HCT116 (cell line): ENCODE results near the gene ZBTB39. TPM values are rescaled to one million over a fixed set of nuclear protein-coding genes. Genes with fewer than 3 reads are reported as not detected.
"Not testable (repeated sequence)": the region's sequence is repeated elsewhere in the genome, so short reads cannot be mapped to it uniquely, and the experiment has no call there.

Experiments
- ATAC-seq: fragments of 200-7000 bp; cut with Tn5 transposase; 2 replicates; pipeline ENCODE4 v1.9.1; 2020; ENCODE audit warnings: mild to moderate bottlenecking, moderate library complexity
- BruUV-seq: library from RNA; stranded (reverse); fragments of 400-500 nt; replicated peaks from 2 replicates; lab custom pipeline; 2021; lab: Mats Ljungman, UMichigan
- CTCF ChIA-PET: fragments of 300-600 bp; sonication (Branson Sonifier 250); formaldehyde crosslinking; loops from one replicate; lab custom pipeline; 2021; ENCODE audit warnings: antibody characterized with exemption; lab: Charles Lee
- POLR2A ChIA-PET: fragments of 300-600, 350-600 bp; sonication (Branson Sonifier 250); formaldehyde crosslinking; loops from one replicate; lab custom pipeline; 2021; ENCODE audit warnings: antibody characterized with exemption; lab: Charles Lee
- RAD21 ChIA-PET, 2 experiments: fragments of 300-600 bp; sonication (Branson Sonifier 250); formaldehyde crosslinking; loops; one replicate each; lab custom pipeline; 2023; ENCODE audit warnings: low total read pairs in 2 of 2; ENCODE audit not compliant: uncharacterized antibody in 2 of 2, unreplicated experiment in 2 of 2, low non-redundant PET in 1 of 2; lab: Charles Lee
- DNase-seq: peaks from one replicate; pipeline ENCODE4 v3.0.0-alpha.2; 2010; ENCODE audit warnings: low read depth, low spot score
- H2AFZ ChIP-seq: fragments of 200-600 bp; shearing (Covaris generic), sonication (generic); 2 replicates; pipeline ENCODE4 v1.6.1; 2017; ENCODE audit warnings: low read depth, mixed run types, mixed read lengths, antibody characterized with exemption, low read length; ENCODE audit not compliant: poor library complexity, severe bottlenecking
- H3K27ac ChIP-seq: 2 replicates; pipeline ENCODE4 v1.5.1; 2012; ENCODE audit warnings: low read depth, low read length
- H3K27me3 ChIP-seq: fragments of 200-600 bp; sonication (generic); 2 replicates; pipeline ENCODE4 v1.6.1; 2016; ENCODE audit warnings: mixed run types, low read length, mixed read lengths; ENCODE audit not compliant: insufficient read depth
- H3K36me3 ChIP-seq, 2 experiments: fragments of 200-500 bp in 1 of 2; fragments of 200-600 bp in 1 of 2; sonication (Bioruptor generic) in 1 of 2; sonication (generic) in 1 of 2; 2 replicates each; pipeline versions ENCODE4 v1.5.1 to v1.6.1; 2014 to 2016; ENCODE audit warnings: low read length in 2 of 2, inconsistent platforms in 1 of 2, mixed read lengths in 1 of 2, mixed run types in 1 of 2; ENCODE audit not compliant: insufficient read depth in 2 of 2, control insufficient read depth in 1 of 2
- H3K4me1 ChIP-seq, 2 experiments: fragments of 200-600 bp in 1 of 2; sonication (generic) in 1 of 2; 2 replicates each; pipeline versions ENCODE4 v1.5.1 to v1.6.1; 2012 to 2017; ENCODE audit warnings: low read length in 2 of 2, inconsistent platforms in 1 of 2, mild to moderate bottlenecking in 1 of 2, mixed read lengths in 1 of 2, mixed run types in 1 of 2, moderate library complexity in 1 of 2; ENCODE audit not compliant: insufficient read depth in 2 of 2, control insufficient read depth in 1 of 2
- H3K4me2 ChIP-seq: fragments of 200-600 bp; sonication (generic); 2 replicates; pipeline ENCODE4 v1.6.1; 2017; ENCODE audit warnings: mixed run types, low read length, mixed read lengths
- H3K4me3 ChIP-seq, 2 experiments: fragments of 200-600 bp in 1 of 2; sonication (generic) in 1 of 2; replicated peaks in 1 of 2; 2 replicates each; pipeline ENCODE4 v1.5.1; 2011 to 2016; ENCODE audit warnings: low read length in 2 of 2, control low read depth in 1 of 2, low read depth in 1 of 2, mild to moderate bottlenecking in 1 of 2, mixed read lengths in 1 of 2, mixed run types in 1 of 2
- H3K79me2 ChIP-seq: fragments of 200-600 bp; sonication (generic); 2 replicates; pipeline ENCODE4 v1.6.1; 2017; ENCODE audit warnings: mild to moderate bottlenecking, mixed run types, low read length, moderate library complexity, mixed read lengths; ENCODE audit not compliant: insufficient read depth
- H3K9ac ChIP-seq: fragments of 200-600 bp; sonication (generic); 2 replicates; pipeline ENCODE4 v1.6.1; 2016; ENCODE audit warnings: low read length, mixed read lengths
- H3K9me2 ChIP-seq: fragments of 200-600 bp; sonication (generic), shearing (Covaris generic); 2 replicates; pipeline ENCODE4 v1.6.1; 2017; ENCODE audit warnings: mixed run types, mild to moderate bottlenecking, moderate library complexity; ENCODE audit not compliant: insufficient read depth
- H3K9me3 ChIP-seq, 2 experiments: fragments of 200-500 bp in 1 of 2; fragments of 200-600 bp in 1 of 2; sonication (Bioruptor generic) in 1 of 2; sonication (generic) in 1 of 2; 2 replicates each; pipeline ENCODE4 v1.6.1; 2014 to 2017; ENCODE audit warnings: low read length in 2 of 2, mixed read lengths in 2 of 2, inconsistent platforms in 1 of 2, low read depth in 1 of 2, mild to moderate bottlenecking in 1 of 2, mixed run types in 1 of 2, moderate library complexity in 1 of 2; ENCODE audit not compliant: control insufficient read depth in 1 of 2, insufficient read depth in 1 of 2
- H4K20me1 ChIP-seq: fragments of 200-600 bp; sonication (generic), shearing (Covaris generic); 2 replicates; pipeline ENCODE4 v1.6.1; 2017; ENCODE audit warnings: mixed run types, mild to moderate bottlenecking, moderate library complexity; ENCODE audit not compliant: insufficient read depth
- CBX3 ChIP-seq: IDR thresholded peaks from 2 replicates; pipeline ENCODE4 v1.6.1; 2012; ENCODE audit warnings: low read depth
- CEBPB ChIP-seq: IDR thresholded peaks from 2 replicates; pipeline ENCODE4 v1.6.1; 2012; ENCODE audit warnings: low read depth
- EZH2 ChIP-seq: fragments of 200-600 bp; sonication (generic); IDR thresholded peaks from 2 replicates; pipeline ENCODE4 v1.6.1; 2017; ENCODE audit warnings: antibody characterized with exemption, mixed run types
- EZH2phosphoT487 ChIP-seq: fragments of 200-600 bp; IDR thresholded peaks from 2 replicates; pipeline ENCODE4 v1.6.1; 2018; ENCODE audit warnings: antibody characterized with exemption, borderline replicate concordance
- FOSL1 ChIP-seq: IDR thresholded peaks from 2 replicates; pipeline ENCODE4 v1.6.1; 2012; ENCODE audit warnings: low read depth
- JUND ChIP-seq: IDR thresholded peaks from 2 replicates; pipeline ENCODE4 v1.6.1; 2012
- POLR2A ChIP-seq: IDR thresholded peaks from 2 replicates; pipeline ENCODE4 v1.7.0; 2011; ENCODE audit warnings: borderline replicate concordance; ENCODE audit not compliant: insufficient read depth, insufficient read length; ENCODE audit errors: extremely low read depth
- POLR2AphosphoS5 ChIP-seq: IDR thresholded peaks from 2 replicates; pipeline ENCODE4 v1.6.1; 2011; ENCODE audit warnings: mild to moderate bottlenecking, low read depth, low read length, moderate library complexity
- RAD21 ChIP-seq: IDR thresholded peaks from 2 replicates; pipeline ENCODE4 v1.6.1; 2012; ENCODE audit warnings: low read depth, mild to moderate bottlenecking
- SIN3A ChIP-seq: IDR thresholded peaks from 2 replicates; pipeline ENCODE4 v1.6.1; 2012; ENCODE audit warnings: low read depth
- SP1 ChIP-seq: IDR thresholded peaks from 2 replicates; pipeline ENCODE4 v1.6.1; 2012; ENCODE audit warnings: low read depth
- SRF ChIP-seq: IDR thresholded peaks from 2 replicates; pipeline ENCODE4 v1.6.1; 2012; ENCODE audit warnings: low read depth
- TCF7L2 ChIP-seq: IDR thresholded peaks from 2 replicates; pipeline ENCODE4 v1.7.0; 2011; ENCODE audit warnings: borderline replicate concordance, inconsistent platforms; ENCODE audit not compliant: insufficient read depth, insufficient read length; ENCODE audit errors: extremely low read depth
- YY1 ChIP-seq: IDR thresholded peaks from 2 replicates; pipeline ENCODE4 v1.6.1; 2011; ENCODE audit warnings: low read length, low read depth, moderate library complexity, mild to moderate bottlenecking; ENCODE audit not compliant: insufficient replicate concordance; ENCODE audit errors: extremely low read depth
- ZFX ChIP-seq: fragments of 450-650 bp; IDR thresholded peaks from 2 replicates; pipeline ENCODE4 v1.6.1; 2017
- intact Hi-C: fragments of 100-400 bp; cut with micrococcal nuclease; formaldehyde crosslinking; loops from 2 replicates; pipeline ENCODE4 v1.10.0; 2022
- total RNA-seq: library from RNA; stranded (reverse); gene quantifications from one replicate; pipeline ENCODE4 v1.2.1, GENCODE V29; 2021; ENCODE audit not compliant: unreplicated experiment
- TF ChIP-seq, protein P1 (sequence below): IDR thresholded peaks from 2 replicates; pipeline ENCODE4 v1.6.1; 2012
- TF ChIP-seq, protein P2 (sequence below): IDR thresholded peaks from 2 replicates; pipeline ENCODE4 v1.6.1; 2012; ENCODE audit warnings: low read depth
- TF ChIP-seq, protein P3 (sequence below): IDR thresholded peaks from 2 replicates; pipeline ENCODE4 v1.6.1; 2012

ZBTB39 gene
- total RNA-seq, 1 experiment from 2014 or later = 12.3 TPM

DNA sequence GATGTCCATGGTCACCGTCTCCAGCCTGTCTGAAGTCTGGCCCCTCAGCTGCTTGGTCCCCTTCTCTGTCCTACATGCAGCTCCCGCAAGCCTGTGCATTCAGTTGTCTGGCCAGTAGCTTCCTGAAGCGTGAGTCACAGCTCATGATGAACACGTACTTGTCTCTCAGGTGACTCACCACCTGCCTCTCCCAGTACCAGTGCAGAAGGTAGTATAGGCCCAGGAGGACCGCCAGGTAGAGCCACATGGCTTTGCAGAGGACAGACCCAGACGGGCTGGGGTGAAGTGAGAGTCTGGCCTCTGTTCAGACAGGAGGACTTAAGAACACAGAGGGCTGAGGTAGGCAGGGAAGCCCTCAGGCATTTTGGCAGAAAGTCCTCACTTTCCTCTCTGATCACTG, 20.6 kb downstream of the ZBTB39 start:
- peak overlapping the region; percentile 67 for H3K4me2 ChIP-seq
- not testable (repeated sequence) for BruUV-seq, H2AFZ ChIP-seq, H3K9me2 ChIP-seq, H3K27me3 ChIP-seq, H3K9me3 ChIP-seq, H4K20me1 ChIP-seq, H3K36me3 ChIP-seq, H3K4me3 ChIP-seq, H3K79me2 ChIP-seq
- ChIA-PET RAD21 (interaction anchor here (0.6 to 0.7 kb wide), 3 partner anchors 127 to 146 kb away, joined by 3 to 6 read pairs (median 5); no protein-coding TSS in a partner anchor), POLR2A (interaction anchor here (0.5 to 0.6 kb wide), 2 partner anchors 260 to 298 kb away, joined by 3 read pairs; partner anchors contain the start of genes NACA and PTGES3), CTCF (interaction anchor here (0.6 to 4.2 kb wide), 7 partner anchors 11 to 349 kb away, joined by 3 to 36 read pairs (median 5); partner anchors contain the start of gene HSD17B6)
- intact Hi-C loops = loop anchor here (2.0 to 5.0 kb wide), 2 partner anchors 38 to 223 kb away; partner anchors contain the start of gene HSD17B6
- TF ChIP-seq SP1 = peak; percentile 47
- TF ChIP-seq, protein P1, sequence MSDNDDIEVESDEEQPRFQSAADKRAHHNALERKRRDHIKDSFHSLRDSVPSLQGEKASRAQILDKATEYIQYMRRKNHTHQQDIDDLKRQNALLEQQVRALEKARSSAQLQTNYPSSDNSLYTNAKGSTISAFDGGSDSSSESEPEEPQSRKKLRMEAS = peak; percentile 87
- peak; percentile 83 for TF ChIP-seq FOSL1
- peak; percentile 86 for TF ChIP-seq JUND
- 0 out of 2 replicates have a peak, but pooled peaks have one; percentile 50 for TF ChIP-seq CBX3
- 0 out of 2 replicates have a peak overlapping the region, but pooled peaks have one; percentile 19 for H3K27ac ChIP-seq
- DNase-seq (peak; percentile 73), ATAC-seq (peak; percentile 97)
- H3K9ac ChIP-seq = peak overlapping the region; percentile 49
- peaks cover 6 to 27% of the 10 kb centered on the region in 2 experiments; a peak in 3 of 4 replicates for H3K4me1 ChIP-seq

DNA sequence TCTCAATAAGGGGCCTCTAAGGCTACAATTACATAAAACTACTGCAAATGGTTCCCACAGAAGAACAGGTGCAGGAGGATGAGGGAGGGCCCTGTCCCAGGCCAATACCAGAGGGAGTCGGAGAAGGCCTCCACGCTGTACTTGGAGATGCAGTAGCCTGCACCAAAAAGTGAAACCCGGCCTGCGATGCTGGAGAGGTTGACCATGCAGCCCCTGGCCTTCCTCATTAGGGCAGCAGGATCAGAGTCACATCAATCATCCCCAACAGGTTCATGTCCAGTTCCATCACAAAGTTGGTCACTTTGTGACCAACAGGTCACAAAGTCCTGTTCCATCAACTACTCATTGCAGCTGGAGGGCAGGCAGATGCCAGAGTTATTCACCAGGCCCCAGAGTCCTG, 23.0 kb downstream of the ZBTB39 start:
- Histone ChIP-seq H3K9me3 (no peaks in the 10 kb centered on the region), H4K20me1 (no peaks in the 10 kb centered on the region), H3K9me2 (no peaks in the 10 kb centered on the region), H3K36me3 (no peaks in the 10 kb centered on the region), H2AFZ (no peak overlapping the region), H3K4me1 (peaks cover 6 to 27% of the 10 kb centered on the region in 2 experiments; a peak in 3 of 4 replicates), H3K9ac (no peak overlapping the region), H3K79me2 (no peaks in the 10 kb centered on the region), H3K4me3 (no peak overlapping the region), H3K4me2 (no peak overlapping the region), H3K27ac (no peak overlapping the region), H3K27me3 (no peaks in the 10 kb centered on the region)
- ATAC-seq (no peak), DNase-seq (no peak)
- ChIA-PET POLR2A (no interaction called here), RAD21 (no interaction called here), CTCF (no interaction called here)
- intact Hi-C loops = no loop called here
- BruUV-seq = no TSS peak
- TF ChIP-seq, protein P2, sequence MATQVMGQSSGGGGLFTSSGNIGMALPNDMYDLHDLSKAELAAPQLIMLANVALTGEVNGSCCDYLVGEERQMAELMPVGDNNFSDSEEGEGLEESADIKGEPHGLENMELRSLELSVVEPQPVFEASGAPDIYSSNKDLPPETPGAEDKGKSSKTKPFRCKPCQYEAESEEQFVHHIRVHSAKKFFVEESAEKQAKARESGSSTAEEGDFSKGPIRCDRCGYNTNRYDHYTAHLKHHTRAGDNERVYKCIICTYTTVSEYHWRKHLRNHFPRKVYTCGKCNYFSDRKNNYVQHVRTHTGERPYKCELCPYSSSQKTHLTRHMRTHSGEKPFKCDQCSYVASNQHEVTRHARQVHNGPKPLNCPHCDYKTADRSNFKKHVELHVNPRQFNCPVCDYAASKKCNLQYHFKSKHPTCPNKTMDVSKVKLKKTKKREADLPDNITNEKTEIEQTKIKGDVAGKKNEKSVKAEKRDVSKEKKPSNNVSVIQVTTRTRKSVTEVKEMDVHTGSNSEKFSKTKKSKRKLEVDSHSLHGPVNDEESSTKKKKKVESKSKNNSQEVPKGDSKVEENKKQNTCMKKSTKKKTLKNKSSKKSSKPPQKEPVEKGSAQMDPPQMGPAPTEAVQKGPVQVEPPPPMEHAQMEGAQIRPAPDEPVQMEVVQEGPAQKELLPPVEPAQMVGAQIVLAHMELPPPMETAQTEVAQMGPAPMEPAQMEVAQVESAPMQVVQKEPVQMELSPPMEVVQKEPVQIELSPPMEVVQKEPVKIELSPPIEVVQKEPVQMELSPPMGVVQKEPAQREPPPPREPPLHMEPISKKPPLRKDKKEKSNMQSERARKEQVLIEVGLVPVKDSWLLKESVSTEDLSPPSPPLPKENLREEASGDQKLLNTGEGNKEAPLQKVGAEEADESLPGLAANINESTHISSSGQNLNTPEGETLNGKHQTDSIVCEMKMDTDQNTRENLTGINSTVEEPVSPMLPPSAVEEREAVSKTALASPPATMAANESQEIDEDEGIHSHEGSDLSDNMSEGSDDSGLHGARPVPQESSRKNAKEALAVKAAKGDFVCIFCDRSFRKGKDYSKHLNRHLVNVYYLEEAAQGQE = no peak
- no peak for TF ChIP-seq CBX3
- no peak for TF ChIP-seq SRF
- TF ChIP-seq, protein P1 = no peak
- no peak for TF ChIP-seq SIN3A
- TF ChIP-seq FOSL1 = no peak
- TF ChIP-seq EZH2phosphoT487 = no peak
- TF ChIP-seq POLR2A = no peak
- no peak for TF ChIP-seq RAD21
- no peak for TF ChIP-seq CEBPB
- TF ChIP-seq, protein P3, sequence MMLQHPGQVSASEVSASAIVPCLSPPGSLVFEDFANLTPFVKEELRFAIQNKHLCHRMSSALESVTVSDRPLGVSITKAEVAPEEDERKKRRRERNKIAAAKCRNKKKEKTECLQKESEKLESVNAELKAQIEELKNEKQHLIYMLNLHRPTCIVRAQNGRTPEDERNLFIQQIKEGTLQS = no peak
- TF ChIP-seq YY1 = no peak
- no peak for TF ChIP-seq EZH2
- TF ChIP-seq ZFX = no peak
- TF ChIP-seq TCF7L2 = no peak
- no peak for TF ChIP-seq POLR2AphosphoS5
